HUES48 (cell line): ENCODE data around the gene CASP7.

ENCODE experiments used
- H3K27ac ChIP-seq: one replicate; pipeline ENCODE4 v1.7.0; 2013; ENCODE audit warnings: low read depth, low read length, inconsistent platforms
- H3K27me3 ChIP-seq: 2 replicates; pipeline ENCODE4 v1.6.1; 2013; ENCODE audit warnings: mild to moderate bottlenecking, low read length; ENCODE audit not compliant: control insufficient read depth, insufficient read depth
- H3K36me3 ChIP-seq: 2 replicates; pipeline ENCODE4 v1.6.1; 2013; ENCODE audit warnings: low read length; ENCODE audit not compliant: control insufficient read depth, insufficient read depth
- H3K4me1 ChIP-seq: 2 replicates; pipeline ENCODE4 v1.6.1; 2013; ENCODE audit warnings: mild to moderate bottlenecking, low read length; ENCODE audit not compliant: control insufficient read depth, insufficient read depth
- H3K4me3 ChIP-seq: 2 replicates; pipeline ENCODE4 v1.5.1; 2013; ENCODE audit warnings: mild to moderate bottlenecking, low read depth, low read length
- H3K9ac ChIP-seq: 2 replicates; pipeline ENCODE4 v1.6.1; 2013; ENCODE audit warnings: mild to moderate bottlenecking, low read depth, low read length, moderate library complexity
- H3K9me3 ChIP-seq: 2 replicates; pipeline ENCODE4 v1.6.1; 2013; ENCODE audit warnings: low read length; ENCODE audit not compliant: control insufficient read depth, insufficient read depth

Gene CASP7

GRCh38 chr10:113712755-113713639 is 33.3 kb downstream of the CASP7 start:
- Histone ChIP-seq H3K4me1 (peaks cover 34% of the 10 kb centered on the region), H3K36me3 (no peaks in the 10 kb centered on the region), H3K4me3 (no peak overlapping the region), H3K27me3 (no peaks in the 10 kb centered on the region), H3K9ac (no peak overlapping the region), H3K27ac (peak overlapping the region; percentile 34), H3K9me3 (no peaks in the 10 kb centered on the region)

GRCh38 chr10:113713640-113713982 is 33.9 kb downstream of the CASP7 start:
- no peaks in the 10 kb centered on the region for H3K27me3 ChIP-seq
- H3K27ac ChIP-seq = no peak overlapping the region
- H3K4me3 ChIP-seq = no peak overlapping the region
- peaks cover 32% of the 10 kb centered on the region for H3K4me1 ChIP-seq
- H3K9me3 ChIP-seq = no peaks in the 10 kb centered on the region
- no peak overlapping the region for H3K9ac ChIP-seq
- no peaks in the 10 kb centered on the region for H3K36me3 ChIP-seq

GRCh38 chr10:113716109-113716910 is 36.6 kb downstream of the CASP7 start:
- Histone ChIP-seq H3K27me3 (no peaks in the 10 kb centered on the region), H3K4me3 (no peak overlapping the region), H3K4me1 (peaks cover 10% of the 10 kb centered on the region; the same call in 1 of the 2 replicates), H3K9me3 (no peaks in the 10 kb centered on the region), H3K9ac (no peak overlapping the region), H3K27ac (no peak overlapping the region), H3K36me3 (no peaks in the 10 kb centered on the region)

GRCh38 chr10:113718969-113719822 is 39.5 kb downstream of the CASP7 start:
- Histone ChIP-seq H3K36me3 (0 out of 2 replicates have a peak, but pooled peaks cover under 1% of the 10 kb centered on the region), H3K4me3 (no peak overlapping the region), H3K27ac (no peak overlapping the region), H3K4me1 (no peaks in the 10 kb centered on the region), H3K9ac (no peak overlapping the region), H3K27me3 (no peaks in the 10 kb centered on the region), H3K9me3 (no peaks in the 10 kb centered on the region)

GRCh38 chr10:113720386-113720785 is 40.7 kb downstream of the CASP7 start:
- Histone ChIP-seq H3K9ac (no peak overlapping the region), H3K27ac (no peak overlapping the region), H3K27me3 (no peaks in the 10 kb centered on the region), H3K4me3 (no peak overlapping the region), H3K36me3 (0 out of 2 replicates have a peak, but pooled peaks cover 4% of the 10 kb centered on the region), H3K4me1 (no peaks in the 10 kb centered on the region), H3K9me3 (no peaks in the 10 kb centered on the region)

- H3K9ac ChIP-seq = no peak overlapping the region
- no peak overlapping the region for H3K4me3 ChIP-seq
Measured at GRCh38 chr10:113732160-113732881, 52.6 kb downstream of the CASP7 start.

GRCh38 chr10:113732966-113733365 is 53.3 kb downstream of the CASP7 start:
- peaks cover 6% of the 10 kb centered on the region for H3K36me3 ChIP-seq
- H3K27ac ChIP-seq = no peak overlapping the region
- H3K27me3 ChIP-seq = no peaks in the 10 kb centered on the region
- no peak overlapping the region for H3K9ac ChIP-seq
- H3K9me3 ChIP-seq = no peaks in the 10 kb centered on the region
- H3K4me1 ChIP-seq = peaks cover 9% of the 10 kb centered on the region
- H3K4me3 ChIP-seq = no peak overlapping the region

More at GRCh38 chr10:113732160-113732881, 52.6 kb downstream of the CASP7 start:
- no peaks in the 10 kb centered on the region for H3K9me3 ChIP-seq
- peaks cover 9% of the 10 kb centered on the region for H3K4me1 ChIP-seq
- H3K27me3 ChIP-seq = no peaks in the 10 kb centered on the region
- no peak overlapping the region for H3K27ac ChIP-seq
- peaks cover 6% of the 10 kb centered on the region for H3K36me3 ChIP-seq

- no peaks in the 10 kb centered on the region for H3K9me3 ChIP-seq
- H3K36me3 ChIP-seq = peaks cover 6% of the 10 kb centered on the region
- no peaks in the 10 kb centered on the region for H3K27me3 ChIP-seq
- H3K27ac ChIP-seq = no peak overlapping the region
- H3K9ac ChIP-seq = no peak overlapping the region
- no peak overlapping the region for H3K4me3 ChIP-seq
- H3K4me1 ChIP-seq = peaks cover 9% of the 10 kb centered on the region
Measured at GRCh38 chr10:113733635-113734034, 53.9 kb downstream of the CASP7 start.

GRCh38 chr10:113735913-113736312 is 56.2 kb downstream of the CASP7 start:
- Histone ChIP-seq H3K36me3 (no peaks in the 10 kb centered on the region), H3K27me3 (no peaks in the 10 kb centered on the region), H3K4me3 (no peak overlapping the region), H3K9ac (no peak overlapping the region), H3K27ac (no peak overlapping the region), H3K9me3 (no peaks in the 10 kb centered on the region), H3K4me1 (peaks cover 9% of the 10 kb centered on the region)

- Histone ChIP-seq H3K4me3 (no peak overlapping the region), H3K4me1 (peaks cover 9% of the 10 kb centered on the region), H3K27me3 (no peaks in the 10 kb centered on the region), H3K27ac (no peak overlapping the region), H3K9ac (no peak overlapping the region), H3K36me3 (no peaks in the 10 kb centered on the region), H3K9me3 (no peaks in the 10 kb centered on the region)
Measured at GRCh38 chr10:113736576-113736975, 56.9 kb downstream of the CASP7 start.
